SKM-1 (cell line): ENCODE data around the gene ABHD8.
A peak's percentile ranks its signal among the peaks of the same experiment; 100 is the strongest.

Source experiments
- DNase-seq: peaks from one replicate; lab custom pipeline; 2025; ENCODE audit not compliant: unreplicated experiment; lab: John Stamatoyannopoulos, UW

ABHD8 gene

DNA sequence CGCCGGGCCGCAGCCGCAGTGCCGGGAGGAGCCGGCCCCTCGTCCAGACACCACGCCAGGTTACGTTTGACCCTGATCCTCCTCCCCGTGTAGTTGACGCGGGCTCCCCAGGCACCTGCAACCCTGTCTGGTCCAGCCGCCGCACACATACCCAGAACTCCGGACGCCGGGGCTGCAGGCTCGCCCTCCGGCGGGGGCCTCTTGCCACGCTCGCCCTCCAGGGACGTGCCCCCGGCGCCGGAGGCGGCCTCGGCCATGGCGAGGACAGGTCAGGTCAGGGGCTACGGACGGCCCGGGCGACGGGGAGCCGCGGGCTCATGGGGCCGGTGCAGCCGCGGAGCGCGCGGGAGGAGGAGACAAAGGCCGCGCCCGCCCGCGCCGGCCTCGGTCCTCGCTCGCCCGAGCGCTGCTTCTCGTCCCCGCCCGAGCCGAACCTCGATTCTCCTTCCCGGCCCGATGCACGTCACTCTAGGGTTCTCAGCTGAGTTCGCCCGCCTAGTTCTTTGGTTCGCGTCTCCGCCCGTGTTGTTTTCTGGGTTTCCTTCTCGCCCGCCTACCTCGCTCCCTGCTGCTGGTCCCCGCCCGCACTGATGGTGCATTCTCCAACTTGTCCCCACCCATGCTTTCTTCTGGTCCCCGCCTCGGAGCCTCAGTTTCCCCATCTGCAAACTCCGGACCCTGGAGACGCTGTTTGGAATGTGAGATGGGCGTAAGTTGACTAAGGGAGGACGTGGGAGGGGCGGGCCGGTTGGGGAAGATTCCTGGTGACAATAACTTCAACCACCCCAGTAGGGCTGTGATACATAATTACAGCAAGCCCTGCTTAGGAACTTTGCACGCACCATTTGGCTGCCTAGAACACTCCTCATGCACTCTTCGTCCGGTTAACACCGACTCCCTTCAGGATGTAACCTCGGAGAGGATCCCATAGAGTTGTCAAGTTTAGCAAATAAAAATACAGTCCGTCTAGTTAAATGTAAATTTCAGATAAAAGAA lies 31.5 kb upstream of the ABHD8 start, which contains the start of gene ANO8:
ANO8 (minus strand) TSS at position 442 of the 996 bp plus-strand sequence; CDS start at position 257, 185 bp downstream.
- DNase-seq, result peak; percentile 97

DNA sequence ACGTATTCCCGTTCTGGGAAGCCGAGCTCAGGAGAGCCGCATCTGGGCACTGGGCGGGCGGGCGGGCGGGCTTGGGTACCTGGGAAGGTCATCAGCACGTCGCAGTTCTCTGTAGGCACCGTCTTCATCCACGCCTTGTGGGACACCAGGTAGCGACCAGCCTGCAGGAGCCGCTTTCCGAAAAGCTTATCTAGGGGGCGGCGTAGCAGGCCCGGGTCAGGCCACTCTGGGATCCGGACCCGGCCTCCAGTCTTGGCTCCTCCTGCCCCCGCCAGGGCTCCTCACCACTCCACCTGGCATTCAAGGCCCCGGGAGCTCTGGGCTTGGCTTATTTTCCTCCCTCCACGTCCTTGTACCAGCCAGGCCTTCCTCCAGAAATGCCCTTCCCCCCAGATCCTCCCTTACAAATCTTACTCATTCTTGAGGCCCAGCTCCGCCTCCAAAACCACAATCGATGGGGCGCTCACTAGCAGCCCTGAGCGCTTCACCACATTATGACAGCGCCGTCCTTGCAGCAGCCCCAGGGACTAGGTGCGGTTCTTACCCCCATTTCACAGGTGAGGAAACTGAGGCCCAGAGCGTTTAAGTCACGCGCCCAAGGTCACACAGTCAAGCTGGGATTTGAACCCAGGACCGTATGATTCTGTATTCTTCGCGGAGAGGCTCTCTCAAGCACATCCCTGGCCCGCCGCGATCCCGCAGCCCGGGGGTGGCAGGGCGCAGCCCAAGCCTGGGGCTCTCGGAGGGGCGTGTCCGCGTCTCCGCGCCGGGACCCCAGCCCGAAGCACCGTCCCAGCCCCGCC lies 30.6 kb upstream of the ABHD8 start:
- peak; percentile 33 for DNase-seq

DNA sequence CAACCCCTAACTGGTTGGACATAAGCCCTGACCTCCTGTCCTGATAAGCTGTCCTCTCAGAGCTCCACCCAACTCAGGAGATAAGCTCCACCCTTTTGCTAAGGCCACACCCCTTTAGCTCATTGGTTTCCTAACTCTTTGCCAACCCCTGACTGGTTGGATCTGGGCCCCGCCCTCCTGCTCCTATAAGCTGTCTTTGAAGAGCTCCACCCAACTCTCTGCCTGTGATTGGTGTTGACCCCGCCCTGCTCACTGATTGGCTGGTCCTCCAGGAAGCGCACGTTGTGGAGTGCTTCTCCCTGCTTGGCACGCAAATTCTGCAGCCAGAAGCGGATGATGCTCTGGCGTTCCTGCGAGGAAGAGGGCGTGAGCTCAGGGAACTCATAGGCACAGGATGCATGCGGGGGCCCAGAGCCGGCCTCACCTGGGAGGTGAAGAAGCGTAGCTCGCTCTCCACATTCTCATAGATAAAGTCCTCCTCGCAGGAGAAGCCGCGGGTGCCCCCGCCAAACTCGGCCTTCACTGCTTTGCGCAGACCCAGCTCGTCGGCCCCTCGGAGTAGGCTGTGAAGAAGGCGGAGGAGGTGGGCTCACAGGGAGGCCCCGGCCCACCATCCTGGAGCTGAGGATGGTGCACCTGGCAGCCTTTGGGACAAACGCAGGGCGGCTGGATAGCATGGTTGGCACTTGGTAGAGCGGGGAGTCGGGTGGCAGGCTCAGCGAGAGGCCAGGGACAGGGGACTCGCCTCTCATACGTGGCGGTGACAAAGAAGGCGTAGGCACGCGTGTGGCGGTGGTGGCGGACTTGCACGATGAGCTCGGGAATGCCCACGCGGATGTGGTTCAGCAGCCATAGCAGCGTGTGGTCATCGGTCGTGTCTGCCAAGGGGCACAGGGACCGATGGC lies 29.7 kb upstream of the ABHD8 start:
- DNase-seq, result peak; percentile 53

DNA sequence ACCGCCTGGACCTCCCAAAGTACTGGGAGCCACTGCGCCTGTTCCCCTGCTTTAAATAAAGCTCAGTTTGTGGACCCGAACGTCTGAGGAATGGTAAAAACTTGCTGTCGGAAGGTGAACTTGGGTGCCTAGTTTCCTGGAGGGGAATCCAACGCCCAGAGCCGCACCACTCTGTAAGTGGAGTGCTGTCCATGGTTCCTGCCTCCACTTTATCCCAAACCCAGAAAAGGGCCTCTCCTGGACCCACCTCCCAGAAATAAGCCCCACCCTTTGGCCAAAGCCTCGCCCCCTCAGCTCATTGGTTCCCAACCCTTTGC lies 29.1 kb upstream of the ABHD8 start:
- no peak for DNase-seq

DNA sequence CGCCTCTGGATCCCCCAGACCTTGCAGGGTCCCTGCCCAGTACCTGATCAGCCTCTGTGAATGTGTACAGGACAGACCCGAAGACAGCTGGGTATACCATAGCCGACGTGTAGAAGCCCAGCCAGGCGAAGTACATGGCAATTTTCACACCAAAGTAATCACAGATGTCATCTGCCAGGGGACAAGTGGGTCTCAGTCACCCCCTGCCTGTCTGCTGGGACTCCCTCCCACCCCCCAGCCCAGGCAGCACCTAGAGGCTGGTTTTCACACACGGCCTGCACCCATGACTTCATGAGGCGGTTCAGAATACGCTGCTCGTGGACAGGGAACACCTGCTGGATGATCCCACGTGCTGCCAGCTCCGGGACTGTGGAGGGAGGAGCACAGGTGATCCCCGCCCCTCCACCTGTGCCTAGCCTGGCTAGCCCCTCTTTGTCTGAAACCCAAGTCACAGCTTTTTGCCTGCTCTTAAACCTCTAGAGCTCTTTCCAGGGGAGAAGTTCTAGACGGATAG lies 27.9 kb upstream of the ABHD8 start:
- no peak for DNase-seq

DNA sequence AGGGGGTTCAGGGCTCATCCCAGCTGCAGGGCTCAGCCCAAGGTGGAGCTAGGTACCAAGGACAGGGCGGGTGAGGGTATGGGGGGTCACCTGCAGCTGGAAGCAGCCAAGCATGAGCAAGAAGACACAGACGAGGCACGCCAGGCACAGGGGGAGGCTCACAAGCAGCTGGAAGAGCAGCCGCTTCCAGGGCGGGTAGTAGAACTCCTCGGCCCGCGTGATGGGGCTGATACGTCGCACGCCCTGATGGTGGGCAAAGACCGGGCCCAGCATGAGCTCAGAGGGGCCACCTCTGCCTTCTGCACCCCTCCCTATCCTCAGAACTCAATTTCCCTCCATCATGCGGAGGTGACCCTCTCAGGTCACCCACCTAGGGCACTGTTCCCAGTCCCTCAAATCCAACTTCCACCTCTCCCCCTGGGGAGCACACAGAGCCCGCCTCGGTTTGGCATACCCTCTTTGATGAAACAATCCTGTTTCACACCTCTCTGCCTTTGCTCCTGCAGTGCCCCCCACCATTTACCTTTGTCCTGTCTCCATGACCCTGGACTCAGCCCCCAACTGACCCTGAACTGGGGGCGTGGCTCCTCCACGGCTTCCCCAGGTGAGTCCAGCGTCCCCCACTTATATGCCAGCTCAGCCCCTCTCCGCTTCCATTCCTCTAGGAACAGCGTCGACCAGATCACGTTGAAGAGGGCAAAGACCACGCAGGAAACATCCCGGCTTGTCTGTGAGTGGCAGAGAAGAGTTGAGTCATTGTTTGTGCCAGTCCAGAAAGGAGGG lies 27.2 kb upstream of the ABHD8 start:
- no peak for DNase-seq

DNA sequence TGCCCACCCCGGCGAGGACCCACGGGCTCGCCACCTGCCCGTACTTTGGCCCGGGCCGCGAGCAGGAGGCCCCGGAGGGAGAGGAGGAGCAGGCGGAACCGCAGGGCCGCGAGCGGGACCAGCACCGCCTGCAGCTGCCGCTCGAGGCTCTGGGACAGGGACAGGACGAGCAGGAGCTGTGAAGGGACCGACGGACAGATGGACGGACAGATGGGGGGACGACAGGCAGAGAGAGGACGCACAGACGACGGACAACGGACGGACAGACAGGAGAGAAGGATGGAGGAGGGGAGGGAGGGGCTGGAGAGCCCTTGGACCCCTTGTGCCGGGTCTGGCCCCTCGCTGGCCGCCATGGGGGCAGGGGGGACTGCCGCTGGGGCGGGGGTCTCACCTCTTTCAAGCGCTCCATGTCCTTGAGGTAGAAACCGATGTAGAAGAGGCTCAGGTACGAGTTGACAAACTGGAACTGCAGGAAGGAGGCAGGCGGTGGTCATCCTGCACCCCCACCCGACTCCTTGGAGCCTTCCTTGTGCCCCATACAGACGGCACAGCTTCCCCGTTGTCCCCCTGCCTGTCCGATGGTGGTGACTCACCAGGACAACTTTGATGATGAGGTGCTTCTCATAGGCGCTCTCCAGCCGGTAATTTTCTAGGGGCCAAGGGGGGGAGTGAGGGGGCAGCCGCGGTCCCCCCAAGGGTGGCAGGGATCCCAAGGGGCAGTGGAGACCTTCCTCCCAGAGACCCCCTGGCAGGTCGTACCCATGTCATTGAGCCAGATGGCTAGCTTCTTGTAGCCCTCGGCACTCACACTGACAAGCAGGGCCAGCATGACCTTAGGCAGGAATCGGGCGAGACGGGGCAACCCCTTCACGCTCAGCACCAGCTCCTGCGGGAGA lies 26.4 kb upstream of the ABHD8 start:
- DNase-seq, result no peak

DNA sequence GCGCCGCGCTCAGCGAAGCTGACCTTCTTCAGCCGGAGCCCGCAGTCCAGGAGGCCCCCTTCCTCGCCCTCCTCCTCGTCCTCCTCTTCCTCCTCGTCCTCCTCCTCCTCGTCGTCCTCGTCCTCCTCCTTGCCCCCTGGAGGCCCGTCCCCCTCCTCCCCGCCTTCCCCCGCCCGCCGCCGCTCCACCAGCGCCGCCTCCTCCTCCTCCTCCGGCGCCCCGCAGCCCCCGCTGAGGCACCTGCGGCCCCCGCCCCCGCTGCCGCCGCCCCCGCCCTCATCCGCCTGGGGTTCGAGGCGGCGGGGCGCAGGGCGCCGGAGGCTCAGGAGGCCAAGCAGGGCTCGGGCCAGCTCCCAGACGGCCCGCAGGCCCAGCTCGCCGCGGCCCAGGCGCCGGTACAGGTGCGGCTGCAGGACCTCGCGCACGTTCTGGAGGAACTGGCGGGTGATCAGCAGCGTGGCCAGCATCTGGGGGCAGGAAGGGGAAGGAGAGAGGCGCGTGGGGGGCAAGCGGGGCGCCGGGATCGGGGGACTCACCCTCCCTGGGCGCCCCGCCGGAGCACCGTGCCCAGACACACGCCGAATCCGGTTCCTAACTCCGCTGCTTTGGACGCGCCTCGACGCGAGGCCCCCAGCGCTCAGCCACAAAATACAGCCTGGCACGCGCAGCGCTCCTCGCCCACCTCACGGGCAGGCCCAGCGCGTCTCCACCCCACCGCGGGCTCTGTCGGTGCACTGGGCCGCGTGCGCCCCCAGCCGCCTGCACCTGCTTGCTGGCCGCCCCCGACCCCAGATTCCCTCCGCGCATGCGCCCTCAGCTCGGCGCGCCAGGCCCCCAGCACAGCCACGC lies 25.5 kb upstream of the ABHD8 start:
- no peak for DNase-seq

DNA sequence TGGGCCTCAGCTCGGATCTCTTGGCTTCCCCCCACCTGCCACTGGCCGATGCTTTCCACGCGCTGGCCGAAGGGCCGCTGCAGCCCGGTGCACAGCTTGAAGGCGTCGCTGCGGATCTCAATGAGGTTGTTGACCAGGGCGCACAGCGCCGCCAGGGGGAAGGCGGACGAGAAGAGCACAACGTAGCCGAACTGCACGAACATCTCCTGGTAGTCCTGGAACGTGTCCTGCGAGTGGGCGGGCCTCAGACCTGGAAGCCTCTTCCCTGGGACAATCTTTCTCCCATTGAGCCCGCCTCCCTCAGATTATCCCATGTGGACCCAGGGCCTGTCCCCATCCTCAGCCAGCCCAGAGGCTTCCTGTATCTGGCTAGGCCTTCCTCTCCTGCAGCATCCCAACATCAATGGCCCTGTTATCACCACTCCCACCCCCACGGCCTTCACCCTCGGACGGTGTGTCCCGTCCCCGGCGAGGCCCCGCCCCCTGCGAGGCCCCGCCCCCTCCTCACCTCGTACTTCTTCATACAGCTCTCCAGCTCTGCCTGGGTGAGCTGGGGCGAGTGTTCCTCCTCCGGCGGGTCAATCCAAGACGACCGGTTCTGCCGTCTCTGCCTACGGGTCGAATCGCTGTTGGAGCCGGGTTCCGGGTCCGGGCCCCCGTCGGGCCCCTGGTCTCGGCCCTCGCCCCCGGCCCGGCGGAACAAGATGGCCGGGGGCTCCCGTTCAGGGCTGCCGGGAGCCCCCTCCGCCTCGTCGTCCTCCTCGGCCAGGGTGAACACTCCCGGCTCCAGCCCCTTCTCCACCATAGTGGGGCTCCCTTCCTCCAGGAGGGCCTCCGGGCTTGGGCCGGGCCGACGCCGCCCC lies 24.7 kb upstream of the ABHD8 start:
- no peak for DNase-seq

DNA sequence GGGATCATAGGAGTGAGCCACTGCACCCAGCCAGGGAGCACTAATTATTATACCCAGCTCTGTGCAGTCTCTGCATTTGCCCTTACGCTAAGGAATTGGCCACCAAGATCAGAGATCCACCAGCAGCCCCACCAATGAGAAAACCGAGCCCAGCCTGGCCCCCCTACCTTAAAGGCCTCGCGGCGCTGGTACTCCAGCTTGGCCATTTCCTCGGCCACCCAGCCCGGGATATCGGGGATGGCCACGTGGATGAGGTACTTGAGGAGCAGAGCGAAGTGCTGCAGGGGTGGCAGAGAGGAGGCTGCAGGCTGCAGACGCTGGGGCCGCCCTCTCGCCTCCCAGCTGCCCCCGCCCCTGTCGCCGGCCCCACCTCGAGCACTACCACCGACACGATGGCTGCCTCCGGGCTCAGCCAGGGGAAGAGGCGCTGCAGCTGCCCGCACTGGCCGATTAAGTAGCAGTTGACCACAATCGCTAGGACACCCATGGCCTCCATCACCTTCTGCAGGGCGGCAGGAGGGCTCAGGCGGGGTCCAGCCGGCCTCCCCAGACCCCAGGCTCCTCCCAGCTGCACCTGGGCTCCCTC lies 23.9 kb upstream of the ABHD8 start:
- DNase-seq, result no peak

DNA sequence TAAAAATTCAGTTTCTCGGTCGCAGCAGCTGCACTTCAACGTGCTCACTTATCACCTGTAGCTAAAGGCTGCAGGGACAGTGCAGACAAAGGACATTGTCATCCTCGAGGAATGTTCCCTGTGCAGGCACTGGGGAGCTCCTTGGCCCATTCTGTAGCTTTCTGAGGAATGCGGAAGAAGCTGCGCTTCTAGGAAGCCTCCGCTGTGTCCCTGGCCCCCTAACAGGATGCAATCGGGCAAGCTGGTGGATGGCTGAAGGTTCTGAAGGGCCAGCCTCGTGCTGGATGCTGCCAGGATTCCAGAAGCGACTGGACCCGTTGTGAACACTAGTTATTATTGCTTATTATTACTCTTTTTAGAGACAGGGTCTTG lies 23.4 kb upstream of the ABHD8 start:
- no peak for DNase-seq

DNA sequence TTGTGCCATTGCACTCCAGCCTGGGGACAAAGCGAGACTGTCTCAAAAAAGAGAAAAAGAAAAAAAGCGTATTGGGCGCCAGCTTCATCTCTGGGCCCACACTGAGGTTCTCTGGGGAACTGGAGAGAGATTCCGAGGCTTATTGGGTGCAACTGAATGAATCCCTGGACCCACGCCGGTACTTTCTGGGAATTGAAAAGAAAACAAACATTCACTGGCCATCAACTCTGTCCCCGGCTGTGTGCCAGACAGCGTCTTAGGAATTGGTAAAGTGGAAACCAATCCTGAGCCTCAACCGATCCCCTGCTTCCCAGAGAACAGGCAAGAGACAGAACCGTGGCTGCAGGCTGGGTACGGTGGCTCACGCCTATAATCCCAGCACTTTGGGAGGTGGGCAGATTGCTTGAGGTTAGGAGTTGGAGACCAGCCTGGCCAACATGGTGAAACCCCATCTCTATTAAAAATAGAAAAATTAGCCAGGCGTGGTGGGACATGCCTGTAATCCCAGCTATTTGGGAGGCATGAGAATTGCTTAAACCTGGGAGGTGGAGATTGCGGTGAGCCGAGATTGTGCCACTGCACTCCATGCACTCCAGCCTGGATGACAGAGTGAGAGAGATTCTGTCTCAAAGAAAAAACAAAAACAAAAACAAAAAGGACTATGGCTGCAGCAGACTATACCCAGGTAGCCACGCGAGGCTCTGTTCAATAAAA lies 22.8 kb upstream of the ABHD8 start:
- no peak for DNase-seq

DNA sequence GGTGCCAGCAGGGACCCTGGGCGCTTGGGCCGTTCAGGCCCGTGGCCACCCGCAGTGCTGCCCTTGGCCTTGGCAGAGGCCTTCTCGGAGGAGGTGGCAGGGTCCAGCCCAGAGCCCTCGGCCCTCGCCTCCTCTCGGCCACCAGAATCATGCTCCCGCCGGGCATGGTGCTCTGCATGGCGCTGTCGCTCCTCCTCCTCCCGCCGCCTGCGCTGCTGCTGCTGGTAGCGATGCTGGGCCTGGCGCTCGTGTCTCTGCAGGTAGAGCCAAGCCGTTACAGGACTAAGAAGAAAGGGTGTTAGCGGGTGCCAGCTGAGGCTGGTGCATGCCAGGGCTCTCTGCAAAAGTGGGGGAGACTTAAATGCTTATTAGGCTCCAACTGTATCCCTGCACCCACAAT lies 21.9 kb upstream of the ABHD8 start:
- DNase-seq, result no peak

DNA sequence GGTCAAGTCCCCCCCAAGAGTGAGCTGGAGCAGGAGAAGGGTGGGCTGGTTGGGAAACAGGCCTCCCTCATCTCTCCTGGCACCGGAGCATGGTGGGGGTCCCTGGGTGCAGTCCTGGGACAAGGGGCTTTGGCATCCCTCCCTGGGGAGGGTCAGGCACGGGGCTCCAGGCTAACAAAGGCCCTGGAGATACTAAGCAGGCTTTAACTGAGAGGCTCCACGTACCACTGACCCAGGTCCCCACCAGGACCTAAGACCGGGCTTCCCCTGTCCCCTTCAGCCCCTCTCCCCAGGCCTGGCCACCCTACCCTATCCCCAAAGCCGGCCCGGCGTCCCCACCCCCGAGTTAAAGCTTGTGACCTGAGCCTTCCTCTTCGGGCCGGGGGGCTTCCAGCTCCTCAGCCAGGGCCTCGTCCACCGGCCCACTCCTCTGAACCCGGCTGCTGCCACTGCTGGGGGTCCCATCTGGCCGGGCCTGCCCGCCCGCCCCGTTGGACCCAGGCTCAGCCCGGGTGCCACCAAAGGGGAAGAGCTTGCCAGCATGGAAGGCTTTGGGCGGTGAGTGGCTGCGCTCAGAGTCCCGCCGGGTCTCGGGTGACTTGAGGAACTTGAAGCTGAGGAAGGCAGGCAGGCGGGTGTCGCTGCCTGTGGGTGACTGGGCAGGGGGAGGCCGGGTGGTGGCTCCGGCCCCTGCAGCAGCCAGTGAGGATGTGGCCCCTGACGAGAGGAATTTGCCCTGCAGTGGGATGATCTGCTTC lies 21.3 kb upstream of the ABHD8 start:
- DNase-seq, result no peak

DNA sequence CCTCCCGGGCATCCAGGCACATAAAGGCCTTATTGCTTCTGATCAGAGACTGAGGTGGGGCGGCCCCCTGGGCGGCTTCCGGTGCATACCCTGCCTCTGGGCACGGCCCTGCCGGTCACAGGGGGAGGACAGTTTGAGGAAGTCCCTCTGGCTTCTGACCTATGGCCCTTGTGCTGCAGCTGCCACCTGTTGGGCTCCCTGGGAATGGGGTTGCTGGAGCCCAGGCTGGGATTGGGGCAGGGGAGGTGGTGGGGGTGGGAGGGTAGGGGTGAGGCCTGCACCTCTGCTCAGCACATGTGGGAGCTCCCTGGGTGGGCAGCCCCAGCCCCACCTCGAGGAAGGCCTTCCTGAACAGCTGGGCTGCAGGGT lies 20.7 kb upstream of the ABHD8 start:
- no peak for DNase-seq
